ENCODE data around the gene RMND5B. TPM values are rescaled to one million over a fixed set of nuclear protein-coding genes. Genes with fewer than 3 reads are reported as not detected.
A peak's percentile ranks its signal among the peaks of the same experiment; 100 is the strongest.

The RMND5B gene
- total and polyA plus RNA-seq, 2 experiments from 2014 or later, result 57.2 to 58.8 TPM

GRCh38 chr5:178110511-178110910 lies 20.3 kb upstream of the RMND5B start:
- H3K4me1 ChIP-seq (ENCODE audit: low read depth), result peaks cover 2% of the 10 kb centered on the region
- H3K36me3 ChIP-seq, result no peaks in the 10 kb centered on the region
- TF ChIP-seq CTCF (IDR thresholded peaks at IDR 0.05; ENCODE audit: low read depth, low read length), result no peak
- H3K4me3 ChIP-seq, result no peak overlapping the region
- DNase-seq (ENCODE audit: low read depth in 1 of 2, low spot score in 1 of 2), result no peak
- H3K9me3 ChIP-seq (ENCODE audit: low read depth), result no peaks in the 10 kb centered on the region
- H3K27me3 ChIP-seq, result no peaks in the 10 kb centered on the region
- H3K27ac ChIP-seq, result no peak overlapping the region

GRCh38 chr5:178111925-178112324 lies 18.9 kb upstream of the RMND5B start:
- Histone ChIP-seq H3K27me3 (no peaks in the 10 kb centered on the region), H3K4me1 (ENCODE audit: low read depth) (peaks cover 15% of the 10 kb centered on the region), H3K9me3 (ENCODE audit: low read depth) (no peaks in the 10 kb centered on the region), H3K27ac (no peak overlapping the region), H3K36me3 (no peaks in the 10 kb centered on the region), H3K4me3 (no peak overlapping the region)
- TF ChIP-seq CTCF (IDR thresholded peaks at IDR 0.05; ENCODE audit: low read depth, low read length), result no peak
- DNase-seq (ENCODE audit: low read depth in 1 of 2, low spot score in 1 of 2), result peak in 1 of 2 donors; percentile 79

- H3K27me3 ChIP-seq, result no peaks in the 10 kb centered on the region
- no peak for DNase-seq (ENCODE audit: low read depth in 1 of 2, low spot score in 1 of 2)
- H3K4me1 ChIP-seq (ENCODE audit: low read depth), result peaks cover 15% of the 10 kb centered on the region
- no peaks in the 10 kb centered on the region for H3K9me3 ChIP-seq (ENCODE audit: low read depth)
- H3K27ac ChIP-seq, result no peak overlapping the region
- TF ChIP-seq CTCF (IDR thresholded peaks at IDR 0.05; ENCODE audit: low read depth, low read length), result no peak
- peak overlapping the region; percentile 57 for H3K4me3 ChIP-seq
- H3K36me3 ChIP-seq, result no peaks in the 10 kb centered on the region
These were observed 18.3 kb upstream of the RMND5B start for GRCh38 chr5:178112545-178112944.

- TF ChIP-seq CTCF (IDR thresholded peaks at IDR 0.05; ENCODE audit: low read depth, low read length), result no peak
- peak within 1 kb of the TSS; percentile 57 for H3K4me3 ChIP-seq
- peak; percentile 63 to 93 for DNase-seq (ENCODE audit: low read depth in 1 of 2, low spot score in 1 of 2)
- peaks cover 15% of the 10 kb centered on the region for H3K4me1 ChIP-seq (ENCODE audit: low read depth)
- H3K9me3 ChIP-seq (ENCODE audit: low read depth), result no peaks in the 10 kb centered on the region
- no peak within 1 kb of the TSS for H3K27ac ChIP-seq
- H3K27me3 ChIP-seq, result no peaks in the 10 kb centered on the region
- H3K36me3 ChIP-seq, result no peaks in the 10 kb centered on the region
These were observed 17.6 kb upstream of the RMND5B start, which contains the start of gene N4BP3 for GRCh38 chr5:178113141-178113787. TSS of gene N4BP3 (plus strand) at chr5:178113532. CDS start at chr5:178119584, 6,052 bp downstream.

GRCh38 chr5:178113841-178114324 lies 16.9 kb upstream of the RMND5B start:
- no peak overlapping the region for H3K27ac ChIP-seq
- peak in 1 of 2 donors; percentile 53 for DNase-seq (ENCODE audit: low read depth in 1 of 2, low spot score in 1 of 2)

More at GRCh38 chr5:178113841-178114324, 16.9 kb upstream of the RMND5B start:
- peak overlapping the region; percentile 57 for H3K4me3 ChIP-seq
- H3K9me3 ChIP-seq (ENCODE audit: low read depth), result no peaks in the 10 kb centered on the region
- no peaks in the 10 kb centered on the region for H3K36me3 ChIP-seq
- H3K27me3 ChIP-seq, result no peaks in the 10 kb centered on the region
- no peak for TF ChIP-seq CTCF (IDR thresholded peaks at IDR 0.05; ENCODE audit: low read depth, low read length)
- peaks cover 15% of the 10 kb centered on the region for H3K4me1 ChIP-seq (ENCODE audit: low read depth)
